Adrenal gland (tissue), 5 donors: ENCODE results near the gene DBI.

ENCODE experiments used
- CTCF ChIP-seq, 6 experiments: fragments of 450-650 bp in 4 of 6; fragments of 200-600 bp in 2 of 6; sonication (generic) in 1 of 6; IDR thresholded peaks; 1 replicate in 5 of 6; 2 replicates in 1 of 6; pipeline versions ENCODE4 v1.5.1 to v1.8.0; 2016 to 2021; ENCODE audit warnings: antibody characterized with exemption in 6 of 6, mild to moderate bottlenecking in 2 of 6, moderate library complexity in 1 of 6
- POLR2A ChIP-seq, 2 donors: fragments of 450-650 bp; IDR thresholded peaks; one replicate each; pipeline ENCODE4 v1.6.1; 2017; ENCODE audit warnings: antibody characterized with exemption in 2 of 2, mild to moderate bottlenecking in 2 of 2, moderate library complexity in 1 of 2
- donor health status: DM: no; HTN: no; CAD: no.

GRCh38 chr2:119366161-119366648 is 572 bp upstream of the DBI start:
- no peak for TF ChIP-seq POLR2A (IDR thresholded peaks at IDR 0.05)
- no peak for TF ChIP-seq CTCF (IDR thresholded peaks at IDR 0.05)
